Inferior parietal cortex (tissue), 1 donor: Measurements from ENCODE around the gene PDE4D.
"Not testable (repeated sequence)": the region's sequence is repeated elsewhere in the genome, so short reads cannot be mapped to it uniquely, and the experiment has no call there.

Experiments
- DNase-seq: peaks from one replicate; pipeline ENCODE4 v3.0.0-alpha.2; 2016; ENCODE audit errors: extremely low spot score

The PDE4D gene

GRCh38 chr5:59799668-59800346 lies 93.7 kb downstream of the PDE4D start:
- peak; percentile 90 for DNase-seq

GRCh38 chr5:59798862-59799667 lies 94.5 kb downstream of the PDE4D start:
- DNase-seq: no peak

GRCh38 chr5:59795141-59795540 lies 98.4 kb downstream of the PDE4D start:
- DNase-seq: no peak

GRCh38 chr5:59792983-59793585 lies 100.4 kb downstream of the PDE4D start:
- no peak for DNase-seq

GRCh38 chr5:59791617-59792016 lies 101.9 kb downstream of the PDE4D start:
- DNase-seq: no peak

GRCh38 chr5:59790776-59791475 lies 102.6 kb downstream of the PDE4D start:
- DNase-seq: no peak

- no peak for DNase-seq
Observed at GRCh38 chr5:59790376-59790775, 103.2 kb downstream of the PDE4D start.

- DNase-seq: no peak
Observed at GRCh38 chr5:59789894-59790293, 103.6 kb downstream of the PDE4D start.

- DNase-seq: no peak
Observed at GRCh38 chr5:59789197-59789596, 104.3 kb downstream of the PDE4D start.

- DNase-seq: no peak
Observed at GRCh38 chr5:59786334-59786805, 107.2 kb downstream of the PDE4D start.

- DNase-seq: no peak
Observed at GRCh38 chr5:59785676-59786333, 107.7 kb downstream of the PDE4D start.

GRCh38 chr5:59784708-59785107 lies 108.8 kb downstream of the PDE4D start:
- not testable (repeated sequence) for DNase-seq

- no peak for DNase-seq
Observed at GRCh38 chr5:59783264-59783663, 110.3 kb downstream of the PDE4D start.

GRCh38 chr5:59782856-59783255 lies 110.7 kb downstream of the PDE4D start:
- DNase-seq: no peak

GRCh38 chr5:59779453-59779852 lies 114.1 kb downstream of the PDE4D start:
- DNase-seq: no peak

GRCh38 chr5:59777028-59777427 lies 116.5 kb downstream of the PDE4D start:
- no peak for DNase-seq

- no peak for DNase-seq
Observed at GRCh38 chr5:59773294-59773693, 120.2 kb downstream of the PDE4D start.

- no peak for DNase-seq
Observed at GRCh38 chr5:59772757-59773156, 120.8 kb downstream of the PDE4D start.

GRCh38 chr5:59772206-59772605 lies 121.3 kb downstream of the PDE4D start:
- no peak for DNase-seq

- DNase-seq: no peak
Observed at GRCh38 chr5:59770953-59771352, 122.6 kb downstream of the PDE4D start.

GRCh38 chr5:59769832-59770231 lies 123.7 kb downstream of the PDE4D start:
- DNase-seq: no peak

GRCh38 chr5:59769041-59769360 lies 124.5 kb downstream of the PDE4D start:
- DNase-seq: no peak
